ENCODE results near the gene EIF4E. TPM values are rescaled to one million over a fixed set of nuclear protein-coding genes. Genes with fewer than 3 reads are reported as not detected.

EIF4E gene
- total RNA-seq (2014; rRNA removed; shearing (Covaris generic)) = 92.9 and 112 TPM in 2 replicates

DNA sequence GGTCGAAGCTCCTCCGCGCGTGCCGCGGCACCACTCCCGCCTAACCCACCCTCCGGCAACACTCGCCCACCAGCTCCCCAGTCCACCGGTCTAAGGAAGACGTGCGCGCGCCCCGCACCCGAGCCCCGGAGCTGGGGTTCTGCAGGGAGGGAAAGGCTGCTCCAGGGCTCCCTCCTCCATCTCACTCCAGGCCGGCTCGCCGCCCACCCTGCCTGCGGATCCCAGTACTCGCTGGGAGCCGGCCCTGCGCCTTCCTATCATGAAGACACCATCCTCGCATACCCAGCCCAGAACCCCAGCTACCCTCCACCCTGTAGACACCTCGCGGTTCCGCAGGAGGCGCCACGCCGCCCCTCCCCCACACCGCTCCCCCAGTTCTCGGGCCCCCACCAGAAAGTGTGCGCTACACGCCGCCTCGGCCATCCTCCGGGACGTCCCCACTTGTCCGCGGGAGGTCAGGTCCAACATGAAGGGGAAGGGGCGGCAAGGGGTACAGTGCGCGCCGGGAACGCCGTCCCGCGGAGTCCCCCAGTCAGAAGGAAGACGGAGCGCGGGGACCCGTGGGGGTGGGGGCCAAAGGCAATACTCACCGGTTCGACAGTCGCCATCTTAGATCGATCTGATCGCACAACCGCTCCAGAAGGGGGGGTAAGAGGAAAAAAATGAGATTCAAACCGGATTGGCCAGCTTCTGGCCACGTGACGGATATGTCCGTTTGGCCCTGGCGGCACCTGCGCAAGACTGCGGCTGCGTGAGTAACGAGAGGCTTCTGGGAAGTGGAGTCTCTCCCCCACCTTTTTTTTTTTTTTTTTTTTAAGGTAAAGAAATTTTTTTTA is at the start of gene EIF4E:
Gene EIF4E (minus strand): TSS at position 629 of the 836 bp plus-strand sequence. CDS start 21 bp downstream, at position 608.

Small RNA genes lying within 50 kb of the gene (small RNA-seq; reads per million reads assigned to genes)
- gene RNU7-149P = not detected
- not detected for gene TBCAP3

Other genes starting within 250 kb of the EIF4E start
- 43.7 and 45.3 TPM in 2 replicates for gene METAP1, start 66.6 kb upstream of the EIF4E start, total RNA-seq (2014; rRNA removed; shearing (Covaris generic))
- gene ADH5, start 159.7 kb upstream of the EIF4E start, total RNA-seq (2014; rRNA removed; shearing (Covaris generic)) = 96.2 and 101 TPM in 2 replicates
- not detected in 2 replicates for gene ADH4, start 215.2 kb upstream of the EIF4E start, total RNA-seq (2014; rRNA removed; shearing (Covaris generic))

Data from A375 (cell line).